ENCODE results near the gene ADAM11.

ADAM11 gene

DNA sequence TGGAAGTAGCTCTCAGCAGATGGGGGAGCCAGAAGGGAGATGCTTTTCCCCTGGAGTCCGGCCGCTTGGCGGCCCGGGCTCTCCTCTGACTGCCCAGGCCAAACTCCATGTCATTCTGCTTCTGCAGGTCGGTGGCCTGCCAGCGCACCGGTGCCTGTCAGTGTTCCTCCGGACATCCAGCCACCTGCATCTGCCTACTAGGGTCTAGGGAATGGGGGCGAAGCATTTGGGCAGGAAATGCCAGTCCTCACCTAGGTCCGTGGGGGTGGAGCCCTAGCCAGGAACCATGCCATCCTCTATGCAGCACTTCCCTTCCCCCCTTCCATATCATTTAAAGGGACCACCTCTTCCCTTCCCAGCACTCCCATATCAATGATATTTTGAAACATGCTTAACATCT lies 37.1 kb downstream of the ADAM11 start:
- TF ChIP-seq, protein P1, sequence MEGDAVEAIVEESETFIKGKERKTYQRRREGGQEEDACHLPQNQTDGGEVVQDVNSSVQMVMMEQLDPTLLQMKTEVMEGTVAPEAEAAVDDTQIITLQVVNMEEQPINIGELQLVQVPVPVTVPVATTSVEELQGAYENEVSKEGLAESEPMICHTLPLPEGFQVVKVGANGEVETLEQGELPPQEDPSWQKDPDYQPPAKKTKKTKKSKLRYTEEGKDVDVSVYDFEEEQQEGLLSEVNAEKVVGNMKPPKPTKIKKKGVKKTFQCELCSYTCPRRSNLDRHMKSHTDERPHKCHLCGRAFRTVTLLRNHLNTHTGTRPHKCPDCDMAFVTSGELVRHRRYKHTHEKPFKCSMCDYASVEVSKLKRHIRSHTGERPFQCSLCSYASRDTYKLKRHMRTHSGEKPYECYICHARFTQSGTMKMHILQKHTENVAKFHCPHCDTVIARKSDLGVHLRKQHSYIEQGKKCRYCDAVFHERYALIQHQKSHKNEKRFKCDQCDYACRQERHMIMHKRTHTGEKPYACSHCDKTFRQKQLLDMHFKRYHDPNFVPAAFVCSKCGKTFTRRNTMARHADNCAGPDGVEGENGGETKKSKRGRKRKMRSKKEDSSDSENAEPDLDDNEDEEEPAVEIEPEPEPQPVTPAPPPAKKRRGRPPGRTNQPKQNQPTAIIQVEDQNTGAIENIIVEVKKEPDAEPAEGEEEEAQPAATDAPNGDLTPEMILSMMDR (conservative IDR thresholded peaks at IDR 0.05): no peak
- H3K27ac ChIP-seq: no peak overlapping the region

DNA sequence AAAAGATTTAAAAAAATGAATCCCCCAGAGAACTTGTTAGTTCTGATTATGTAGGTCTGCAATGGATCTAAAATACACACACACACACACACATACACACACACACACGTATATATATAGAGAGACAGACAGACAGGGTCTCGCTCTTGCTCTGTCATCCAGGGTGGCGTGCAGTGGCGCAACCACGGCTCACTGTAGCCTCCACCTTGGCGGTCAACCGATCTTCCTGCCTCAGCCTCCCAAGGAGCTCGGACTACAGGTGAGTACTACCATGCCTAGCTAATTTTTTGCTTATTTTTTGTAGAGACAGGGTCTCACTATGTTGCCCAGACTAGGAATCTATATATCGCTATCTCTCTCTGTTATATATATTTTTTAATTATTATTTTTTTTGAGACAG lies 37.9 kb downstream of the ADAM11 start:
- TF ChIP-seq, protein P1 (conservative IDR thresholded peaks at IDR 0.05): no peak
- H3K27ac ChIP-seq: no peak overlapping the region

DNA sequence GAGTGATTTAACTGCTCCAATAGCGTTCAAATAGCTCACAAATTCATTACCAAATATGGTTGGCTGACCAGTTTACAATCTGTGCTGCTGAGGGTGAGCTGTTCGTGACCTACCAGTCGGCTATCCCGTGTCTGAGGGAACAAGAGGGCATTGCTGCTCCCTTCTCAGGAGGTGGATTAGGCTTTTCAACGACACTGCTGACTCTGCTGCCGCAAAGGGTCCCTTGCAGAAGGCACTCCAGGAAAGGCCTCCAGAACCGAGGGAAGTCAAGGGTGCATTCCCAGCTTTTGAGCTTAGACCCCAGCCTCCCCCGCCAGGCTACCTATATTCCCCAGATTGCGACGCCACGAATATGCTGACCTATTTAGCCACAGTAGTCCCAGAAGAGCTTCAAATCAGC lies 39.0 kb downstream of the ADAM11 start:
- TF ChIP-seq, protein P1 (conservative IDR thresholded peaks at IDR 0.05): no peak
- H3K27ac ChIP-seq: no peak overlapping the region

DNA sequence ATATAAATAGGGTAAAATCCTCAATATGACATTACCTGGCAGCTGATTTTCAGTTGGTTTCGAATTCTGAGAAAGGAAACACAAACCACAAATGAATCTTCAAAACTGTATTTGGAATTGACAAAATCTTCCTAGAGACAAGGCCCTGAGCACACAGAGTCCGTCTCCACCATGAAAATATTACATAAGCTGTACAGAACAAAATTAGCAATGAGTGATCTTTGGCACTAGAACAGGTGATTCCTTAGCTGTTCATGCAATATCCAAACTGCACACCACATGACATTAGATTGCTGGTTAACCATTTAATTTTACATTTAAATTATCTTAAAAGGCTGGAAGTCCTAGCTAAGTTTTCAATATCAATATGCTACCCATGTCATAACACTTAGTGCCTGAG lies 39.6 kb downstream of the ADAM11 start:
- TF ChIP-seq, protein P1 (conservative IDR thresholded peaks at IDR 0.05): no peak
- H3K27ac ChIP-seq: no peak overlapping the region

DNA sequence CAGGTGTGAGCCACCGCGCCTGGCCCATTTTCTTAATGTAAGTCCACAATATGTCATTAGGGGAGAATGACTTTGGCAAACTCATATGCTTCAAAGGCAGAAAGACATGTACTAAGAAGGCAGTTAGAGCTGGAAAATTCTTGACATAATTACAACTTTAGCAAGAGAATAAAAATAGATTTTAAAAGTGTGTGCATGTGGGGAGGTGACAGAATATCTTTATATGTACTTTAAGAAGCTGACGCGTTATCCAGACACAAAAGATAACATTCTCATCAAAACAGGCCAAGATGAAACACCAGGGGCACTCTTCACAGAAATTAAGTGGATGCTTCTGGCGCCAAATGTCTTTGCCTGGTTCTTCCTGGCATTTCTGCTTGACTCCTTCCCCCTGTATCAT lies 43.1 kb downstream of the ADAM11 start:
- TF ChIP-seq, protein P1 (conservative IDR thresholded peaks at IDR 0.05): no peak
- H3K27ac ChIP-seq: no peak overlapping the region

DNA sequence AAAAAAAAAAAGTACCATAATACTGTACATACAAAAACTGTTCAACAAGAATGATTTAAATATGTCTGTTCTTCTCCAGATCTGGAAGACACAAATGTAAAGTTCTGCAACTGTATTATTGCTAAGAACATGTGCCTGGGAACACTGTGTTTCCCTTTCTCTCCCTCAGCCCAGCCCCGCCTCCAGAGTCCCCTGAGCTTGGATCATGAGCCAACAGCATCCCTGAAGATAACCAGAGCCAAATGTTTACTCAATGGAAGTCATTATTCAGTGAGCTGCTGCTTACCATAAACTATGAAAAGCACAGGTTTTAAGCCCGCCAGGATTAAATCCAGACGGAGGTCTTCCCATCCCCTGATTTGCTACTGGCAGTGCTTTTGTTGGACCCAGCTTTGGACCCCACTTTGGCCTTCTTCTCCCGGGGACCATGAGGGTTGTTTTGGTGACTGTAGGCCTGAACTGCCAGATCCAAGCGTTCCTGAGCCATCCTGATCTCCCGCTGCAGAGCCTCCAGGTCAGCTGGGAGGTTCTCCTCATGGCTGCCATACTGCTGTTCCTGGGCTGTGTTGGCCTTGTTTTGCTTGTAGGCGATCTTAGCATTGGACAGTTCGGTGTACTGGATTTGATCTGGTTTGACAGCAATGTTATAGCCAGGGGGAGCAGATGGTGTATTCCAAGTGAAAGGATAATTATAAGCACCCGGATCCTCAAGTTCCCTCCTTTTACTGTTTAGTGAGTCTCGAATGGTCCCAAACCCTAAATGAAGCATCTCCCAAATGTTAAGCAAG lies 45.7 kb downstream of the ADAM11 start:
- TF ChIP-seq, protein P1 (conservative IDR thresholded peaks at IDR 0.05): no peak
- H3K27ac ChIP-seq: no peak overlapping the region

DNA sequence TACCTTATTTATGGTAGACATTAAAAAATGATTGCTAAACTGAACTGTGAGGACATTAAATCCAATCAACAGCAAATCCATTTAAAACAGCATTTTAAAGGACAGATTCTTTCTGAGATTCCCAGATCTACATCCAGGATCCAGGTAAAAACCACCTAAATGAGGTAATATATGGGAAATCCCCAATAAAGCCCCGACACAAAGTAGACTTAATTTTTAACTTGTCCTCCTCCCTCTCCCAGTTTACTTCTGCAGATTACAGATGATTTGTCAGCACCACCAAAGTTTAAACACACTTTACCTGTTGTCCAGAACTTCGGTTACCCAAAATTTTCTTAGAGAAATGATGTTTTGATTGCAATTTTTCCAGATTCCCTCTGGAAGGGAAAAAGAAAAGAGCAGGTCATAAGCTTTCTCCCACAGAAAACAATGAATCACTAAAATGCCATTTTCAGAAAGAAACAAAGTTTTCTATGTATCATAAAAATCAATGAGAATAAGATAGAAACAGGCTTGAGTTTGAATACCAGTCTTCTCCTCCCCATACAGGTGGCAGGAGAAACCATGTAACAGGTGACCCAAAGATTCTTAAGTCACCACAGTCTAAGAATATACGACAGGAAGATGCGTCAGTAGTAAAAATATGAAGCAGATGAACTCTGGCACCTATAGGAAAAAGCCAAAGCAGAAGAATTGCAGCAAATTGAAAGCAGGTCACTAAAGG lies 48.5 kb downstream of the ADAM11 start:
- TF ChIP-seq, protein P1 (conservative IDR thresholded peaks at IDR 0.05): no peak
- no peak overlapping the region for H3K27ac ChIP-seq

Measured in VCaP (cell line).